Chondrocyte (in vitro differentiated cells): ENCODE data around the gene PSMA7. TPM values are rescaled to one million over a fixed set of nuclear protein-coding genes. Genes with fewer than 3 reads are reported as not detected.

Source experiments
- DNase-seq: peaks from one replicate; pipeline ENCODE4 v3.0.0; 2021; ENCODE audit warnings: mixed read lengths, low spot score
- H3K27ac Mint-ChIP-seq: one replicate; pipeline ENCODE4 v1.8.0; 2021; ENCODE audit warnings: mild to moderate bottlenecking, moderate library complexity, mixed read lengths; ENCODE audit not compliant: unreplicated experiment
- H3K27me3 Mint-ChIP-seq: 2 replicates; pipeline ENCODE4 v1.8.0; 2021; ENCODE audit warnings: low read depth, mixed read lengths
- H3K36me3 Mint-ChIP-seq: 2 replicates; pipeline ENCODE4 v1.8.0; 2021; ENCODE audit warnings: low read depth, mixed read lengths
- H3K4me1 Mint-ChIP-seq: 2 replicates; pipeline ENCODE4 v1.8.0; 2021; ENCODE audit warnings: low read depth, mild to moderate bottlenecking, mixed read lengths
- H3K4me3 Mint-ChIP-seq: one replicate; pipeline ENCODE4 v1.8.0; 2021; ENCODE audit warnings: mild to moderate bottlenecking, moderate library complexity, mixed read lengths; ENCODE audit not compliant: unreplicated experiment
- H3K9me3 Mint-ChIP-seq: 2 replicates; pipeline ENCODE4 v1.8.0; 2021; ENCODE audit warnings: low read depth, mixed read lengths
- CTCF ChIP-seq: fragments of 200-600 bp; sonication (generic); IDR thresholded peaks from 2 replicates; pipeline ENCODE4 v1.5.0; 2021; ENCODE audit warnings: antibody characterized with exemption, mild to moderate bottlenecking, moderate library complexity
- total RNA-seq: library from RNA; stranded (reverse); gene quantifications from 3 replicates; pipeline ENCODE4 v1.2.1, GENCODE V29; 2021

PSMA7 gene
- total RNA-seq, 1 donor from 2014 or later, result 226 TPM

- DNase-seq, result no peak
- H3K27ac Mint-ChIP-seq, result no peak overlapping the region
- peaks cover 6% of the 10 kb centered on the region for H3K36me3 Mint-ChIP-seq
- no peaks in the 10 kb centered on the region for H3K27me3 Mint-ChIP-seq
- H3K4me1 Mint-ChIP-seq, result no peaks in the 10 kb centered on the region
- H3K9me3 Mint-ChIP-seq, result peaks cover 8% of the 10 kb centered on the region
- TF ChIP-seq CTCF, result no peak
- no peak overlapping the region for H3K4me3 Mint-ChIP-seq
Observed at GRCh38 chr20:62097881-62098407, 45.2 kb downstream of the PSMA7 start.

- Mint-ChIP-seq H3K27me3 (peaks cover 7% of the 10 kb centered on the region), H3K9me3 (peaks cover 8% of the 10 kb centered on the region), H3K4me1 (no peaks in the 10 kb centered on the region), H3K4me3 (no peak overlapping the region), H3K36me3 (peaks cover 6% of the 10 kb centered on the region), H3K27ac (no peak overlapping the region)
- no peak for TF ChIP-seq CTCF
- DNase-seq, result peak; percentile 77
Observed at GRCh38 chr20:62096421-62097380, 46.5 kb downstream of the PSMA7 start.

- DNase-seq, result no peak
- no peaks in the 10 kb centered on the region for H3K4me1 Mint-ChIP-seq
- TF ChIP-seq CTCF, result no peak
Observed at GRCh38 chr20:62089393-62089792, 53.8 kb downstream of the PSMA7 start.

GRCh38 chr20:62088258-62089127, 54.7 kb downstream of the PSMA7 start:
- Mint-ChIP-seq H3K9me3 (no peaks in the 10 kb centered on the region), H3K27ac (no peak overlapping the region), H3K4me3 (no peak overlapping the region), H3K4me1 (no peaks in the 10 kb centered on the region), H3K36me3 (no peaks in the 10 kb centered on the region), H3K27me3 (peaks cover 12% of the 10 kb centered on the region)
- no peak for DNase-seq
- no peak for TF ChIP-seq CTCF

More at GRCh38 chr20:62089393-62089792, 53.8 kb downstream of the PSMA7 start:
- Mint-ChIP-seq H3K27ac (no peak overlapping the region), H3K27me3 (peaks cover 11% of the 10 kb centered on the region), H3K36me3 (no peaks in the 10 kb centered on the region), H3K9me3 (no peaks in the 10 kb centered on the region), H3K4me3 (no peak overlapping the region)

- no peak overlapping the region for H3K4me3 Mint-ChIP-seq
- H3K36me3 Mint-ChIP-seq, result no peaks in the 10 kb centered on the region
- H3K9me3 Mint-ChIP-seq, result no peaks in the 10 kb centered on the region
- peaks cover 14% of the 10 kb centered on the region for H3K27me3 Mint-ChIP-seq
- no peak for TF ChIP-seq CTCF
- no peaks in the 10 kb centered on the region for H3K4me1 Mint-ChIP-seq
- DNase-seq, result no peak
- H3K27ac Mint-ChIP-seq, result no peak overlapping the region
Observed at GRCh38 chr20:62087632-62088031, 55.6 kb downstream of the PSMA7 start.
